Measurements from ENCODE around the gene TMEM9. TPM values are rescaled to one million over a fixed set of nuclear protein-coding genes. Genes with fewer than 3 reads are reported as not detected.

Gene TMEM9
- total and polyA plus RNA-seq, 2 of the 8 experiments (the other 6 are each of a cell fraction or from before 2014, with no cell fraction given): 79.9 to 181 TPM

Other genes with a start within 250 kb of the TMEM9 start
- gene KIF21B, start 130.8 kb downstream of the TMEM9 start, total RNA-seq (2021; fragmentation: NEBNext Ultra II Directional; extraction: Animal tissue kit (Norgen Biotek cat#: 25700)): 26.5 and 27.2 TPM in 2 replicates
- gene KIF21B, start 130.8 kb downstream of the TMEM9 start, polyA plus RNA-seq (2011; rRNA removed): 10.8 and 20.1 TPM in 2 replicates
- gene CACNA1S, start 42.0 kb downstream of the TMEM9 start, total RNA-seq (2021; fragmentation: NEBNext Ultra II Directional; extraction: Animal tissue kit (Norgen Biotek cat#: 25700)): not detected in 2 replicates
- gene CACNA1S, start 42.0 kb downstream of the TMEM9 start, polyA plus RNA-seq (2011; rRNA removed): 0.06 and 0.08 TPM in 2 replicates
- gene ASCL5, start 27.3 kb downstream of the TMEM9 start, total RNA-seq (2021; fragmentation: NEBNext Ultra II Directional; extraction: Animal tissue kit (Norgen Biotek cat#: 25700)): 0.41 and 0.44 TPM in 2 replicates
- 0.29 and 0.31 TPM in 2 replicates for gene ASCL5, start 27.3 kb downstream of the TMEM9 start, polyA plus RNA-seq (2011; rRNA removed)
- not detected in 2 replicates for gene IGFN1, start 36.4 kb upstream of the TMEM9 start, total RNA-seq (2021; fragmentation: NEBNext Ultra II Directional; extraction: Animal tissue kit (Norgen Biotek cat#: 25700))
- not detected in 2 replicates for gene IGFN1, start 36.4 kb upstream of the TMEM9 start, polyA plus RNA-seq (2011; rRNA removed)
- gene PKP1, start 129.0 kb upstream of the TMEM9 start, total RNA-seq (2021; fragmentation: NEBNext Ultra II Directional; extraction: Animal tissue kit (Norgen Biotek cat#: 25700)): 0.88 and 0.95 TPM in 2 replicates
- gene PKP1, start 129.0 kb upstream of the TMEM9 start, polyA plus RNA-seq (2011; rRNA removed): 0.21 and 0.66 TPM in 2 replicates
- 21.0 and 22.6 TPM in 2 replicates for gene TNNT2, start 223.2 kb upstream of the TMEM9 start, total RNA-seq (2021; fragmentation: NEBNext Ultra II Directional; extraction: Animal tissue kit (Norgen Biotek cat#: 25700))
- gene TNNT2, start 223.2 kb upstream of the TMEM9 start, polyA plus RNA-seq (2011; rRNA removed): 3.1 and 5.3 TPM in 2 replicates
- gene LAD1, start 244.8 kb upstream of the TMEM9 start, total RNA-seq (2021; fragmentation: NEBNext Ultra II Directional; extraction: Animal tissue kit (Norgen Biotek cat#: 25700)): 30.5 and 32.8 TPM in 2 replicates
- 9.3 and 12.4 TPM in 2 replicates for gene LAD1, start 244.8 kb upstream of the TMEM9 start, polyA plus RNA-seq (2011; rRNA removed)